GM18907 (cell line): ENCODE data around the gene NFATC3.

Experiments
- ATAC-seq: cut with Tn5 transposase; IDR thresholded peaks from one replicate; pipeline ENCODE4 v1.9.1; 2021; ENCODE audit warnings: mild to moderate bottlenecking, moderate library complexity; ENCODE audit not compliant: unreplicated experiment

The NFATC3 gene

DNA sequence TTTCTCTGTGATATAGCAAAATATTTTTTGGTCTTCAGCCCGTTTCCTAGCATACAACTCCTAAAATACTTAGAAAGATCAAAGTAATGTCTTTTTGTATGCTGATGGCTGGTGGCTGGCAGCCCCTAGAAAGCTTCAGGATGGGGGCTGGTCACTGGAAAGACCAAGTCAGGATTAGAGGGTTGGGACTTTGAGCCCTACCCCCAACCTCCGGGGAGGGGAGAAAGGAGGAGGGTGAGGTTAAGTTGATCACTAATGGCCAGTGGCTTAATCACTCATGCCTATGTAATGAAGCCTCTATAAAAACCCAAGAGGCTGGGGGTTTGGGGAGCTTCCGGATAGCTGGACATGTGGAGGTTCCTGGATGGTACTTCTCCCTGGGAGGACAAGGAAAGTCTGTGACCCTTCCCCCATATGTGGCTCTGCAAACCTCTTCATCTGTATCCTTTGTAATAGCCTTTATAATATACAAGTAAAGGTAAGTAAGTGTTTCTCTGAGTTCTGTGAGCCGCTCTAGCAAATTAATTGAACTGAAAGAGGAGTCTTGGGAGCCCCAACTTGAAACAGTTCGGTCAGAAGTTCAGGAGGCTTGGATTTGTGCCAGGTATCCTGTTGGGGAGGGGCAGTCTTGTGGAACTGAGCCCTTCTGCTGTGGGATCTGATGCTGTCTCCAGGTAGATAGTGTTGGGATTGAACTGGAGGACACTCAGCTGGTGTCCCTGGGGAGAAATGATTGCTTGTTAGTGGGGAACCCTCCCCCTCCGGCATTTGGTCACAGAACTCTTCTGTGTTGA is 182.6 kb downstream of the NFATC3 start:
- ATAC-seq = no peak

DNA sequence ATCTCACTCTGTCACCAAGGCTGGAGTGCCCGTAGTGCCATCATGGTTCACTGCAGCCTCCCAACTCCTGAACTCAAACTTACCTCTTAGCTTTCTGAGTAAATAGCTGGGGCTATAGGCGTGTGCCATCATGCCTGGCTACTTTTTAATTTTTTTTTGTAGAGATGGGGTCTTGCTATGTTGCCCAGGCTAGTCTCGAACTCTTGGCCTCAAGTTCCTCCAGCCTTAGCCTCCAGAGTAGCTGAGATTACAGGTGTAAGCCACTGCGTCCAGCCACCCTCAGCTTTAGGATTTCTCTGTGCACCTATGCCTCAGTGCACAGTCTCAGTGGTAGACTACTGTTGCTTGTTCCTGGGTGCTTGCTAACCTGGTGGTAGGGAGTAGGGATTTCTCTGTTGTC is 184.6 kb downstream of the NFATC3 start:
- no peak for ATAC-seq

DNA sequence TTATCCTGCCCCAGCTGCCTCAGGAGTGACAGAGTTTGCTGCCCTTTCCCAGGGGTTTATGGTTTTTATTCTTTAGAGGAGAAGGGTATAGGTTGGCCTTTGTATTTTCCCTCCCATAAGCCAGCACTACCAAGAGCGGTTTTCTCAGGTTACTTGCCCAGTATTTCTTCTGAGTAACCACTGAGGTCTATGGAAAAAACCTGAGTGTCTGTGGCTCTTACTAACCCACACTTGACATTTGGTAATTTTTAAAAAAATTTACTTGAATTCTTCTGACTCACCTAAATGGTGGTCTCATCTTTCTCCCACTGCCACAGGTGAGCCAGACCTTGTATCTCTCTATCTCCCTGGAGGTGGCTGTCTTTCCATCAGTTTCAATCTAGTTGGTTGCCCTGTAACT is 185.2 kb downstream of the NFATC3 start:
- no peak for ATAC-seq

DNA sequence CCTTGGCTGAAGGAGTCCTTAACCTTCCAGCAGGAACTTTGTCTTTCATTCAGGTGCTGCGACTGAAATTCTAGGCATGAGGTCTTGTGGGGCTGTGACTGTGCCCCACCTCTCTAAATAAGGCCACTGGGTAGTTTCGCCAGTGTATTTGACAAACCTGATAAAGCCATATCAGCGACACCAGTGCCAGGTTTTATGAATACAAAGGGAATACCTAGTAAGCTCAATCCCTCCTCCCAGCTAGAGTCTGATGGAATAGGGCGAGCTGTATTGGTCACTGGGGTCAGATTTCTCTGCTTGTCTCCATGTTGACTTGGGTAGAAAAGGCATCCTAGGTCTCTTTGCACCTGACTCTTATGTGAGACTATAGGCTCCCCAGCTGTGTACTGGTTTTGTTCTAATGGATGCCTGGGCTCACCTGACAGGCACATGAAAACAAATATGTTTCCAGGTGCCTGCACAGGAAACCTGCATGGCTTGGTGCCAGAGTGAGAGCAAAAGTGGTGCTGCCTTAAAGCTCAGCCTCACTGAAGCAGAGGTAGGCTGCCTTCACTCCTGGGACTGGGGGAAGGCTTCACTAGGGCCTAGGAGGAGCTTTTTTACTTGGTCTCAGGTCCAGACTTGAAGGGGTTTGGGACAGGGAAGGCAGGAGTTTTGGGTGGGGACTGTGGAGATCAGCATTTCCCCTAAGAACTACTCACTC is 187.5 kb downstream of the NFATC3 start:
- no peak for ATAC-seq

DNA sequence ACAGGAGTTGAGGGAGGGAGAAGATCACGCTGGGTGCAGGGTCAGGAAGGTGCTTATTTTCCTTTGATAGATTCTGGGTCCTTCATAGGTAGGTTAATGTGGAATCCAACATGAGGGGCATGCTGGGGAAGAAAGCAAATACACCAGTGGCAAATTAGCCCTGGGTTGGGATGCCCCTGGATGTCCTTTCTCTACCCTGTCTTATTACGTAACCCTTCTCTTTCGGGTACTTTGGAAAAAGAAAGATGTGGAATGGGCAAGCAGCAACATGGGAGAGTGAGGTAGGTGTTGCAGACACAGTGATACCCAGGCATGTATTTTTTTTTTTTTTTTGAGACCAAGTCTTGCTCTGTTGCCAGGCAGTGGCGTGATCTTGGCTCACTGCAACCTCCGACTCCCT is 188.3 kb downstream of the NFATC3 start:
- ATAC-seq = no peak

DNA sequence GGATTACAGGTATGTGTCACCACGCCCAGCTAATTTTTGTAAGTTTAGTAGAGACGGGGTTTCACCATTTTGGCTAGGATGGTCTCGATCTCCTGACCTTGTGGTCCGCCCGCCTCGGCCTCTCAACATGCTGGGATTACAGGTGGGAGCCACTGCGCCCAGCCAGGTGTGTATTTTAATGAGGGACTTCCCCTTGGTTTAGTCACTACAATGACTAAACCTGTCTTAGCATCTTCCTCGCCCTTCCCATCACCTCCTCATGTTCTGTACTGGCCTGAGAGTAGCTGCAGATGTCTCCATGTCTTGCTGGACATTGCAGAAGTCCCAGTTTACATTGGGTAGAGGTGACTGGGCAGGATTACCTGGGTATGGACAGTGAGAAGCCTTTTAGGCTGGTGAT is 188.7 kb downstream of the NFATC3 start:
- no peak for ATAC-seq

DNA sequence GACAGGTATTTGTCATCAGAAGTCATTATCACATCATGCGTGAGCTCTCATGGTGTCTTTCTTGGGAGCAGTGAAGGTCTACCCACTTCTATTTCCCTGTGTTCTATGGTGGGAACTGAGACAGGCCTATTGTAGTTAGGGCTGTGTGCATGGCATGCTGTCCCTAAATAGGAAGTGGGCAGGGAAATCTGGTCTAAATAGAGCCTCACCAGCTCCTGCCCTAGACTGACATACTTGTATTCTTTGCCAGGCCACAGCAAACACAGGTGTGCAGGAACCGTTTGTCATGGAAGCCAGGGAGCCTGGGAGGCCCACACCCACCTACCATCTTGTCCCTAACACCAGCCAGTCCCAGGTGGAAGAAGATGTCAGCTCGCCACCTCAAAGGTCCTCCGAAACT is 189.3 kb downstream of the NFATC3 start:
- no peak for ATAC-seq

DNA sequence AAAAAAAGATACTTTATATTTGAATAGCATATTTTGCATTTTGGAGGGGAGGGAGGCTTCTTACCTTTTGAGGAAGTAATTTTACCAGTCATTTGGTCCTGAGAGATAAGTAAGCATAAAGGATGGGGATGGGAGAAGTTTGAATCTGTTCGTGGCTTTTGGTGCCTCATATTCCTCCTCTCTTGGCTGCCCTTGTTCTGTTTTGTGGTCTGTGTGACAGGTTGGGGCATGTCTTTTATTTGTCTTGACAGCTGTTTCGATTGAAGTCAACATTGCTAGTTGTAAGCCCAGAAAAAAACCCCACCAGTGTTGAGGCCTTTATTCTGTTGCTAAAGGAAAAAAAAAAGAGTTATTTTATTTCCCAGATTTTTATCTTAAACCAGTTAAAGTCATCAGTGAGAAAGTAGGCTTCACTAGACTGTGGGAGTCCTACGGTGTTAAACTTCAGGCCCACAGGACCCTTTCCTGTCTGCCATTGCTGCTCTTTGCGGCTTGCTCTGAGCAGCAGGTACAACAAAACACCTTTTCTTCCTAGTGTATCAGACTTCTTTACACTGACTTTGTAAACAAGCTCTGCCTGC is 190.5 kb downstream of the NFATC3 start:
- peak; percentile 64 for ATAC-seq

DNA sequence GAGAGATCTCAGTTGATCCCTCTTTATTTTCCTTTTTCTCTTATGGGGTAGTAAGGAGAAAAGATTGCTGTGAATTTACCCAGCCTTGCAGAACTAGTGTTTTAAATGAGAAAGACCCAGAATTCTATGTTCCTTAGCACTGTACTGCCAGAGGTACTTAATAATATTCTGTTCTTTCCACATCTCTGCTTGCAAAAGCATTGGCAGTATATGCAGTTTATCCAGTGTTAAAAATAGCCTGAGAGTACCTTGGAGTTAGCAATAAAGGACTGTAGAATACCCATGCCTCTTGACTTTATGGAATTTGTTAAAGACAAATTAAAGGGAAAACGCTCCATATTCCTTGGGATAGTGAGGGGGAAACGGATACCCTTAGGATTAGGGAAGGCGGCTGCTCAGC is 191.1 kb downstream of the NFATC3 start:
- no peak for ATAC-seq
